RPMI7951 (cell line): Measurements from ENCODE around the gene TP53RK. TPM values are rescaled to one million over a fixed set of nuclear protein-coding genes. Genes with fewer than 3 reads are reported as not detected.
A peak's percentile ranks its signal among the peaks of the same experiment; 100 is the strongest.
"Not testable (repeated sequence)": the region's sequence is repeated elsewhere in the genome, so short reads cannot be mapped to it uniquely, and the experiment has no call there.

ENCODE experiments used
- DNase-seq: peaks from one replicate; pipeline ENCODE4 v3.0.0-alpha.2; 2012; ENCODE audit warnings: low read depth
- total RNA-seq: library from RNA; depleted of rRNA; stranded (reverse); fragments of >200 nt; shearing (Covaris generic); gene quantifications from 2 replicates; pipeline ENCODE4 v1.2.3, GENCODE V29; 2014

The TP53RK gene
- total RNA-seq, 1 experiment from 2014 or later: 36.2 TPM

- no peak for DNase-seq
Observed at GRCh38 chr20:46683011-46683667, 6.1 kb downstream of the TP53RK start.

DNA sequence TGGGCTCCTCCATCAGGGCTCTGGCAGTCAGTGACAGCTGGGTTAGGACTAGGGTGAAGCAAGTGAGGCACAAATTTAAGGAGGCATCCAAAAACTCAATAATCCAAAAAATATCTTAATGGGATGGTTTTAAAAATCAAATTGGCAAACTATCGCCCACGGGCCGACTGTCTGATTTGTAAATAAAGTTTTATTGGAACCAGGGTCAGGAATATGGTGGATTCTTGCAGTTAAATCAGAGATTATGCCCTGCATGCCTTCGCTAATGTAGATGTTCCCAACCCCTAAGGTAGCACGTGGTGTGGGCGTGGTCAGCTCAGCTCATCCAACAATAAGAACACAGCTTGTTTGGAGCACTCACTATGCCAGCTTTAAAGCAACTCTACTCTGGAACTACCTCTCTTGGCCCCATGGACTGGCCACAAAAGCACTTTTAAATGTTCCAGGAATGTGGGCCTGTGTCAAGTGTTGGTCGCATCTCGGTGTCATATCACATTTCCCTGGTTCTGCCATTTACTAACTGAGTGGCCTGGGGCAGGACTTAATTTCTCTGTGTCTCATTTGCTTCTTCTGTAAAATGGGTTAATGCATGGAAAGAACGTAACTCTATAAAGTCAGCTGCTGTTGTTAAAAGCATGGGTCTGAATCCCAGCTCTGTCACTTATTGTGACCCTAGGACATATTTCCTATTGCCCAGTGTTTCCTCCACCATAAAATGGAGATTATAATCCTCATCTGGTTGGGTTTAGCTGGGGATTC is 7.0 kb downstream of the TP53RK start:
- DNase-seq: no peak

- peak; percentile 58 for DNase-seq
Observed at GRCh38 chr20:46681032-46681854, 8.0 kb downstream of the TP53RK start.

GRCh38 chr20:46680684-46681031 is 8.6 kb downstream of the TP53RK start:
- DNase-seq: no peak

GRCh38 chr20:46678516-46678915 is 10.7 kb downstream of the TP53RK start:
- DNase-seq: no peak

- no peak for DNase-seq
Observed at GRCh38 chr20:46677608-46678007, 11.6 kb downstream of the TP53RK start.

DNA sequence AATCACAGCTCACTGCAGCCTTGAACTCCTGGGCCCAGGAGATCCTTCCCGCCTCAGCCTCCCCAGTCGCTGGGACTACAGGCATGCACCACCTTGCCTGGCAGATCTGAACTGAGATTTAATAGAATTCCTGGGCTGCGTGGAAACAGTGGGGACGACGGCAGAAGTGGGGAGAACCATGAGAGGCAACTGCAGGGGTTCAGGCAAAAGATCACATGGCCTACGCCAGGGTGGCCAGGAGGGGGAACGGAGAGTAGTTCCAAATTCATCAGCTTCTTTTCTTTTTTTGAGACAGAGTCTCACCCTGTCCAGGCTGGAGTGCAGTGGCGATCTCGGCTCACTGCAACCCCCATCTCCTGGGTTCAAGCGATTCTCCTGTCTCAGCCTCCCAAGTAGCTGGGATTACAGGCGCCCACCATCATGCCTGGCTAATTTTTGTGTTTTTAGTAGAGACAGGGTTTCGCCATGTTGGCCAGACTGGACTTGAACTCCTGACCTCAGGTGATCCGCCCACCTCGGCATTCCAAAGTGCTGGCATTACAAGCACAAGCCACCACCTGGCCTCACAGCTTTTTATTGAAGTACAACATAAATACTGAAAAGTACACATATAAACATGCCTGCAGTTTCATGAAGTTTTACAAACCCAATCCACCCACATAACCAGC is 12.5 kb downstream of the TP53RK start:
- DNase-seq: not testable (repeated sequence)

DNA sequence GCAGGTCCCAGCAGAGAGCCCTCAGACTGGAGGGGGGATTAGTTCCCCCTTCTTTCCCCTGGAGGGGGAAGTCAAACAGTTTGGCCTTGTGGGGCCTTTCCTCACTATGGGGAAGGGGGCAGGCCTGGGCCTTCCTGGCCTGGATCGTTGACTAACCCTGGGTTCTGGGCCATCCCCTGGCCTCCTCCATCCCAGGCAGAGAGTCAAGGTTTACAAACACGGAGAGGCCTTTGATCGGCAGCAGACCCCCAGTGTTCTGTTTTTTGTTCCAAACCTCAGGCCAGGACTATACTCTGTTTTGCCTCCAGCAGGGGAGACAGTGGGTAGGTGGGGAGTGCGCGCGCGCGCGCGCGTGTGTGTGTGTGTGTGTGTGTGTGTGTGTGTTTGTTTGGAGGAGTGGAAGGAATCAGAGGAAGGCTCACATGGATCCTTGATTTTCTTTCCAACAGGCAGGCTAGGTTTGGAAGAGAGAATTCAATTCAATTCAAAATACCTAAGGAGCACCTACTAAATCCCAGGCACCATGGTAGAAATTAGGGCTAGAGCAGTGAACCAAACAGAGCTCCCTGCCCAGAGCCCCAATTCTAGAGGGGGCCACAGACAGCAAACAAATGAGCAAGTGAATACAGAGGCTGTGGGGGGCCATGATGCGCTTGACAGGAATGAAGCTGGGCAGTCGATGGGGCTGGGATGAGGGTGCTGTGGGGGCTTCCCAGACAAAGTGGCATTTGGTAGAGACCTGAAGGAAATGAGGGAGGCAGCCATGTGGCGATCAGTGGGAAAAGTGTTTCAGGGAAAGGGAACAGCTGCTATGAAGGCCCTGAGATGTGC is 14.8 kb downstream of the TP53RK start:
- DNase-seq: no peak

GRCh38 chr20:46673394-46674252 is 15.6 kb downstream of the TP53RK start:
- DNase-seq: no peak

DNA sequence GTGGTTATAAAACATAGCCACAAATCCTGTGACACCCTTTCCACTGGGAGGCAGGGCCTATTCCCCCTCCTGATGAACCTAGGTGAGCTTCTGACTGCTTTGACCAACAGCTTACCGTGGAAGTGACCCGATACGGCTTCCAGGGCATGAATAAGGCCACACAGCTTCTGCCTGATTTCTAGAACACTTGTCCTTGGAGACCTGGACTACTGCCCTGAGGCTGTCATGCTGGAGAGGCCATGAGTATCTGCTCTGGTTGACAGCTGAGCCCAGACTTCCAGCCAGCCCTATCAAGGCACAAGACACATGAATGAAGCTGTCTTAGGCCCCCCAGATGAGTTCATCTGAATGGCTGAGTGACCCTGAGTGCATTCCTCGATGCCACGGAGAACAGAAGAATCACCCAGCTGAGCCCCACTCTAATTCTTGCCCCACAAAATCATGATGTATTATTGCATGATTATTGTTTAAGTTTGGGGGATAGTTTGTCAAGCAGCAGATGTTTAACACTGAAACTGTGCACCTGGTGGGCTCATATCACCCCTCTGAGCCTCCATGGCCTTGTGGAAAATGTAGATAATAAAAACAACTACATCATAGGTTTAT is 16.6 kb downstream of the TP53RK start:
- no peak for DNase-seq

GRCh38 chr20:46671866-46672542 is 17.2 kb downstream of the TP53RK start:
- no peak for DNase-seq

DNA sequence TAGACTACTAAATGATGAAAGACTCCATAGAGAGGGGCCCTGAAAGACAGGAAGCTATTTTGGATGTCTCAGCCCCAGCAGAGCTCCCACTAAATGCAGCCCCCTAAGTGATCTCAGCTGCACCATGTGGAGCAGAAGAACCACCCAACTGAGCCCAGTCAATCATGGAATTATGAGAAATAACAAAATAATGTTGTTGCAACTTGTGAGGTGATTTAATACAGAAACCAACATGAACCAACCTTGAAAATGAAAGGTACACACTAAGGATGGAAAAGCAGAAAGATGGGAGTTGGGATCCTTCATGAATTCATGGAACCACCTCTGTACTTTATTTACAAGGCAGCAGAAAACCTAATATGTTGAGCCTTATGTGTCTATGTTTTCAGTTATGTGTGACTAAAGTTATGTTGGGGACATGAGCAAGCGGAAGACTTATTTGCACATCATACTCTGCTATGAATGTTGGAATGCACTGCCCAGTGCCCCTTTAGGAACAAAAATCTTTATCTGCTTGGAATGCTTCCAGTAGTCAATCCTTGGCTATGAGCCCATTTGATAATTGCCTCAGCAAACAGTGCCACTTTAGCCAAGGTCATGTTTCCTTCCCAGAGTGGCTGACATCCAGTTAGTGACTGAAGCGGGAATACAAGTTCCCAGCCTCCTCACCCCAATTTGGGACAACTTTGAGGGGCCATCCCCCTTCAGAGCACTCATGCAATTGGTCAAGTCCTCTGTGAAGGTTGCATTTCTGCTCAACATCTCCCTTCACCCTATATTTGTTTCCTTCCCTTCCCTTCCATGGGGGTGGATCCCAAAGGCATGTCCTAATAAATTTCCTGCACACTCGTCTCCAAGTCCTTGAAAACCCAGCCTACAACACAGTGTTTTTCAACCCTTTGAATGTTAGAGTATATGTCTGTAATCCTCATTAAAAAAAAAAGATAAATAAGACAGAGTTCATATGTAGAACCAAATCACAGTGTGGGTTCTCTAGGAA is 18.4 kb downstream of the TP53RK start:
- no peak for DNase-seq

- DNase-seq: no peak
Observed at GRCh38 chr20:46670228-46670584, 19.0 kb downstream of the TP53RK start.

DNA sequence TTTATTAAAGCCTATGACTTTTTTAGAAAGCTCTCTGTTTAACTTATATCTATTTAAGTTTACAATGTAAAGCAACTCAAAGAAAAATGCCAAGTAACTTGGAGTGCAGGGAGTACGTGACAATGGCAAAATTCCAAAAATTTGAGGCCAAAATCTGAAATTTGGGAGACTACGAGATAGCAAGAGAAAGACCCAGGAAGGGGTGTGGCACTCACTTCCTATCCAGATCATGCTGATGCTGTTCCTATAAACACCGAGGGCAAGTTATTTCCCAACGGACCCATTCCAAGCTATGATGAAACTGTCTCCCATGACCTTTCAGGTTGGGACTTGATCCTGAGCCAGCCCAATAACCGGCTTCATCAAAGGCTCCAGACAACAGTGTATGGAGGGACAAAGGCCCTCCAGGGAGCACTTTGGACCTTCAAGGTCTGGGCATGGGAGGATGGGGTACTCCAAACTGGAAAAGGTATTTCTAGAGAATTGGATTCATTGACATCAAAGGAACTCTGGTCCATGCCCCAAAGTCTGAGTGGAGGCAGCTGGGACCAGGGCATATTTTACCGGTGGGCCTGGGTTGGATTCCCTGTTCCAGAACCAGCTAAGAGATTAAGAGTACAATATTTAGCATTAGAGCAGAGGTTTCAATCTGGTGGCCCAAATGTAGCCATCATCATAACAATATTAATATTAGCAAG is 22.3 kb downstream of the TP53RK start:
- no peak for DNase-seq

DNA sequence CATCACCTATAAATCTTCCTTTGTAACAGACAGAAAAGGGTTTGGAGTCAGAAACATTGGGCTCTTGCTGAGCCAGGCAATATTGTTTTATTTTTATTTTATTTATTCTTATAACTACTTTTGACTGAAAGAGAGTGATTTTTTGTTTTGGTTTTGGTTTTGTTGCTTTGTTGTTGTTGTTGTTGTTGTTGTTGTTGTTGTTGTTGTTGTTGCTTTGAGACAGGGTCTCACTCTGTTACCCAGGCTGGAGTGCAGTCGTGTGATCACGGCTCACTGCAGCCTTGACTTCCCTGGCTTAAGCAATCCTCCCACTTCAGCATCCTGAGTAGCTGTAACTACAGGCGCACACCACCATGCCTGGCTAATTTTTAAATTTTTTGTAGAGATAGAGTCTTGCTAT is 22.9 kb downstream of the TP53RK start:
- DNase-seq: no peak

- DNase-seq: no peak
Observed at GRCh38 chr20:46665602-46666001, 23.6 kb downstream of the TP53RK start.

GRCh38 chr20:46663531-46663930 is 25.7 kb downstream of the TP53RK start:
- DNase-seq: no peak
